Suprapubic skin (tissue), 3 donors: Measurements from ENCODE around the gene RNASE11.

ENCODE experiments used
- POLR2A ChIP-seq, 2 donors: fragments of 450-650 bp; IDR thresholded peaks; one replicate each; pipeline ENCODE4 v1.6.1; 2017; ENCODE audit warnings: antibody characterized with exemption in 2 of 2, mild to moderate bottlenecking in 2 of 2, moderate library complexity in 2 of 2
- TF ChIP-seq, protein P1 (sequence below), 2 donors: fragments of 200-600 bp in 1 of 2; fragments of 450-650 bp in 1 of 2; sonication (generic) in 1 of 2; IDR thresholded peaks; one replicate each; pipeline ENCODE4 v1.5.1; 2016 to 2019; ENCODE audit warnings: antibody characterized with exemption in 2 of 2, mild to moderate bottlenecking in 1 of 2, moderate library complexity in 1 of 2

DNA sequence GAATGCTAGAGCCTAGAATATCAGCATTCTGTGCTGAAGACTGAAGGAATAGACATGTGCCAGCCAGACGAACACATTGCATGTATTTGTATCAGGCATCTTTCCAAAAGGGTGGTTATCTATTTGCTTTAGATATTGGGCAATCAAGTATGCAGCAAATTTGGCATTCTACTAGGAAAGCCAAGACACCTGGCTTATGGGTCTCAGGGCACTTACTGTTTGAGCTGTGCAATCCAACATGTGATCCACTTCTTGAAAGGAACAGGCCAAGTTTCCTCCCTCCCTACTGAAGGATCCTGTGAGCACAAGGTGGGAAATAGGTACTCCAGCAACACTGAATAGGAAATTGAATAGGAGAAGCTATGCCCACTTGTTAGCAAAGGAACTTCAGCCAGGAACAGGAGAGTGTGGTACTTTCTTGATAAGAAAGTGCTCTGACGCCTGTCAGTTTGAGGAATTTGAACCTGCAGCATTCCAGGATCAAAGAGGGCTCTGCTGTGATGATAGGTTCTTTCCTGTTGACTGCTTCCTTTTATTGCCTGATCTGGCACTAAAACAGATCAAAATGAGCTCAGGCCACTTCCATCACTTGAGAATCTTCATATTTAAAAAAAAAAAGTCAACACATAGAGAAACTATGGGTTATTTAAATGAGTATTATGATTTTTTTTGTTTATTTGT is 33.1 kb upstream of the RNASE11 start:
- TF ChIP-seq, protein P1, sequence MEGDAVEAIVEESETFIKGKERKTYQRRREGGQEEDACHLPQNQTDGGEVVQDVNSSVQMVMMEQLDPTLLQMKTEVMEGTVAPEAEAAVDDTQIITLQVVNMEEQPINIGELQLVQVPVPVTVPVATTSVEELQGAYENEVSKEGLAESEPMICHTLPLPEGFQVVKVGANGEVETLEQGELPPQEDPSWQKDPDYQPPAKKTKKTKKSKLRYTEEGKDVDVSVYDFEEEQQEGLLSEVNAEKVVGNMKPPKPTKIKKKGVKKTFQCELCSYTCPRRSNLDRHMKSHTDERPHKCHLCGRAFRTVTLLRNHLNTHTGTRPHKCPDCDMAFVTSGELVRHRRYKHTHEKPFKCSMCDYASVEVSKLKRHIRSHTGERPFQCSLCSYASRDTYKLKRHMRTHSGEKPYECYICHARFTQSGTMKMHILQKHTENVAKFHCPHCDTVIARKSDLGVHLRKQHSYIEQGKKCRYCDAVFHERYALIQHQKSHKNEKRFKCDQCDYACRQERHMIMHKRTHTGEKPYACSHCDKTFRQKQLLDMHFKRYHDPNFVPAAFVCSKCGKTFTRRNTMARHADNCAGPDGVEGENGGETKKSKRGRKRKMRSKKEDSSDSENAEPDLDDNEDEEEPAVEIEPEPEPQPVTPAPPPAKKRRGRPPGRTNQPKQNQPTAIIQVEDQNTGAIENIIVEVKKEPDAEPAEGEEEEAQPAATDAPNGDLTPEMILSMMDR (IDR thresholded peaks at IDR 0.05): no peak
- TF ChIP-seq POLR2A (IDR thresholded peaks at IDR 0.05): no peak
